Stimulated activated naive CD8-positive, alpha-beta T cell treated with anti-CD3 and anti-CD28 coated beads, Interleukin-15, amount 100 ng/mL, for 72 hours (primary cell): Measurements from ENCODE around the gene NOL11.

Source experiments
- ATAC-seq: fragments of 150-1000 bp; cut with Tn5 transposase; 2 replicates; pipeline ENCODE4 v1.10.0; 2021; ENCODE audit warnings: mild to moderate bottlenecking, moderate library complexity
- DNase-seq, 2 donors: peaks; one replicate each; pipeline ENCODE4 v3.0.0; 2021 to 2022
- H3K27ac Mint-ChIP-seq, 2 donors: one replicate each; pipeline ENCODE4 v1.8.0; 2022; ENCODE audit warnings: mild to moderate bottlenecking in 2 of 2, mixed read lengths in 2 of 2, moderate library complexity in 2 of 2
- H3K27me3 Mint-ChIP-seq: one replicate; pipeline ENCODE4 v1.8.0; 2022; ENCODE audit warnings: mixed read lengths
- H3K4me1 Mint-ChIP-seq: one replicate; pipeline ENCODE4 v1.8.0; 2022; ENCODE audit warnings: mild to moderate bottlenecking, mixed read lengths
- H3K4me3 Mint-ChIP-seq, 2 donors: one replicate each; pipeline ENCODE4 v1.8.0; 2022; ENCODE audit warnings: mild to moderate bottlenecking in 2 of 2, mixed read lengths in 2 of 2, moderate library complexity in 1 of 2
- H3K9me3 Mint-ChIP-seq, 2 donors: one replicate each; pipeline ENCODE4 v1.8.0; 2022; ENCODE audit warnings: mixed read lengths in 2 of 2

NOL11 gene

GRCh38 chr17:67717624-67718324, at the start of gene NOL11:
Gene NOL11 (plus strand): TSS chr17:67717936. CDS start chr17:67717948, 12 bp downstream.
- peak; percentile 99 for ATAC-seq
- no peaks in the 10 kb centered on the region for H3K9me3 Mint-ChIP-seq
- H3K27ac Mint-ChIP-seq, result peak within 1 kb of the TSS; percentile 99
- peak; percentile 100 for DNase-seq
- H3K4me1 Mint-ChIP-seq, result peaks cover 22% of the 10 kb centered on the region
- no peaks in the 10 kb centered on the region for H3K27me3 Mint-ChIP-seq
- H3K4me3 Mint-ChIP-seq, result peak within 1 kb of the TSS; percentile 93 to 96

- no peak overlapping the region for H3K27ac Mint-ChIP-seq
- ATAC-seq (no peak), DNase-seq (no peak)
- no peaks in the 10 kb centered on the region for H3K4me1 Mint-ChIP-seq
- no peak overlapping the region for H3K4me3 Mint-ChIP-seq
- no peaks in the 10 kb centered on the region for H3K27me3 Mint-ChIP-seq
- no peaks in the 10 kb centered on the region for H3K9me3 Mint-ChIP-seq
Observed at GRCh38 chr17:67671493-67671892, 46.2 kb upstream of the NOL11 start.

GRCh38 chr17:67672592-67673335, 45.0 kb upstream of the NOL11 start:
- ATAC-seq (no peak), DNase-seq (no peak)
- H3K9me3 Mint-ChIP-seq, result no peaks in the 10 kb centered on the region
- no peaks in the 10 kb centered on the region for H3K4me1 Mint-ChIP-seq
- H3K4me3 Mint-ChIP-seq, result no peak overlapping the region
- H3K27ac Mint-ChIP-seq, result no peak overlapping the region
- no peaks in the 10 kb centered on the region for H3K27me3 Mint-ChIP-seq

GRCh38 chr17:67675481-67675880, 42.3 kb upstream of the NOL11 start:
- no peak for DNase-seq
- no peak overlapping the region for H3K27ac Mint-ChIP-seq

GRCh38 chr17:67676305-67676704, 41.4 kb upstream of the NOL11 start:
- Mint-ChIP-seq H3K4me1 (peaks cover 18% of the 10 kb centered on the region), H3K27ac (peak overlapping the region in 1 of 2 donors; percentile 36), H3K9me3 (no peaks in the 10 kb centered on the region), H3K4me3 (no peak overlapping the region), H3K27me3 (no peaks in the 10 kb centered on the region)
- no peak for DNase-seq
- ATAC-seq, result no peak

More at GRCh38 chr17:67675481-67675880, 42.3 kb upstream of the NOL11 start:
- no peak overlapping the region for H3K4me3 Mint-ChIP-seq
- no peak for ATAC-seq
- H3K27me3 Mint-ChIP-seq, result no peaks in the 10 kb centered on the region
- H3K4me1 Mint-ChIP-seq, result peaks cover 13% of the 10 kb centered on the region
- no peaks in the 10 kb centered on the region for H3K9me3 Mint-ChIP-seq

- Mint-ChIP-seq H3K27me3 (no peaks in the 10 kb centered on the region), H3K4me1 (peaks cover 18% of the 10 kb centered on the region), H3K9me3 (no peaks in the 10 kb centered on the region), H3K4me3 (no peak overlapping the region), H3K27ac (peak overlapping the region in 1 of 2 donors; percentile 71)
- DNase-seq (no peak), ATAC-seq (no peak)
Observed at GRCh38 chr17:67678414-67678813, 39.3 kb upstream of the NOL11 start.

GRCh38 chr17:67679225-67679624, 38.5 kb upstream of the NOL11 start:
- Mint-ChIP-seq H3K4me3 (no peak overlapping the region), H3K27me3 (no peaks in the 10 kb centered on the region), H3K27ac (no peak overlapping the region), H3K4me1 (peaks cover 18% of the 10 kb centered on the region), H3K9me3 (no peaks in the 10 kb centered on the region)
- no peak for ATAC-seq
- DNase-seq, result no peak

GRCh38 chr17:67679721-67680120, 38.0 kb upstream of the NOL11 start:
- no peaks in the 10 kb centered on the region for H3K9me3 Mint-ChIP-seq
- no peak overlapping the region for H3K27ac Mint-ChIP-seq
- H3K27me3 Mint-ChIP-seq, result no peaks in the 10 kb centered on the region
- no peak overlapping the region for H3K4me3 Mint-ChIP-seq
- peaks cover 18% of the 10 kb centered on the region for H3K4me1 Mint-ChIP-seq
- DNase-seq (no peak), ATAC-seq (no peak)

- H3K27me3 Mint-ChIP-seq, result no peaks in the 10 kb centered on the region
- H3K9me3 Mint-ChIP-seq, result no peaks in the 10 kb centered on the region
- ATAC-seq (no peak), DNase-seq (no peak)
- peak overlapping the region in 1 of 2 donors; percentile 42 for H3K27ac Mint-ChIP-seq
- H3K4me3 Mint-ChIP-seq, result no peak overlapping the region
- peaks cover 18% of the 10 kb centered on the region for H3K4me1 Mint-ChIP-seq
Observed at GRCh38 chr17:67680445-67681224, 37.1 kb upstream of the NOL11 start.

- Mint-ChIP-seq H3K4me1 (peaks cover 18% of the 10 kb centered on the region), H3K27ac (no peak overlapping the region), H3K9me3 (no peaks in the 10 kb centered on the region), H3K27me3 (no peaks in the 10 kb centered on the region), H3K4me3 (no peak overlapping the region)
- DNase-seq (no peak), ATAC-seq (no peak)
Observed at GRCh38 chr17:67682196-67682595, 35.5 kb upstream of the NOL11 start.

GRCh38 chr17:67685351-67685750, 32.4 kb upstream of the NOL11 start:
- Mint-ChIP-seq H3K27ac (peak overlapping the region in 1 of 2 donors; percentile 5), H3K4me3 (no peak overlapping the region)

GRCh38 chr17:67686241-67686640, 31.5 kb upstream of the NOL11 start:
- no peak for ATAC-seq
- no peak for DNase-seq
- H3K27me3 Mint-ChIP-seq, result no peaks in the 10 kb centered on the region
- no peak overlapping the region for H3K27ac Mint-ChIP-seq
- no peak overlapping the region for H3K4me3 Mint-ChIP-seq
- no peaks in the 10 kb centered on the region for H3K9me3 Mint-ChIP-seq
- H3K4me1 Mint-ChIP-seq, result peaks cover 4% of the 10 kb centered on the region

More at GRCh38 chr17:67685351-67685750, 32.4 kb upstream of the NOL11 start:
- ATAC-seq (no peak), DNase-seq (no peak)
- H3K27me3 Mint-ChIP-seq, result no peaks in the 10 kb centered on the region
- H3K4me1 Mint-ChIP-seq, result peaks cover 10% of the 10 kb centered on the region
- no peaks in the 10 kb centered on the region for H3K9me3 Mint-ChIP-seq

GRCh38 chr17:67687511-67687910, 30.2 kb upstream of the NOL11 start:
- Mint-ChIP-seq H3K27me3 (no peaks in the 10 kb centered on the region), H3K9me3 (no peaks in the 10 kb centered on the region), H3K27ac (no peak overlapping the region), H3K4me1 (peaks cover 4% of the 10 kb centered on the region), H3K4me3 (no peak overlapping the region)
- ATAC-seq (no peak), DNase-seq (no peak)

GRCh38 chr17:67689534-67690177, 28.1 kb upstream of the NOL11 start:
- DNase-seq (peak; percentile 35 to 45), ATAC-seq (peak; percentile 39)
- Mint-ChIP-seq H3K4me3 (no peak overlapping the region), H3K4me1 (peaks cover 4% of the 10 kb centered on the region), H3K9me3 (no peaks in the 10 kb centered on the region), H3K27me3 (no peaks in the 10 kb centered on the region), H3K27ac (no peak overlapping the region)

- Mint-ChIP-seq H3K9me3 (no peaks in the 10 kb centered on the region), H3K27me3 (no peaks in the 10 kb centered on the region), H3K4me3 (no peak overlapping the region), H3K4me1 (peaks cover 4% of the 10 kb centered on the region), H3K27ac (peak overlapping the region in 1 of 2 donors; percentile 57)
- ATAC-seq (no peak), DNase-seq (no peak)
Observed at GRCh38 chr17:67693811-67694210, 23.9 kb upstream of the NOL11 start.
